HG03139 (cell line): Measurements from ENCODE around the gene PLEKHA8.

Experiments used
- ATAC-seq: cut with Tn5 transposase; IDR thresholded peaks from one replicate; pipeline ENCODE4 v1.9.1; 2021; ENCODE audit not compliant: unreplicated experiment

Gene PLEKHA8

GRCh38 chr7:30144657-30145306 lies 116.6 kb downstream of the PLEKHA8 start:
- no peak for ATAC-seq

GRCh38 chr7:30145426-30145970 lies 117.3 kb downstream of the PLEKHA8 start:
- no peak for ATAC-seq

GRCh38 chr7:30146127-30146612 lies 118.0 kb downstream of the PLEKHA8 start:
- no peak for ATAC-seq

GRCh38 chr7:30147223-30147622 lies 119.0 kb downstream of the PLEKHA8 start:
- ATAC-seq, result no peak

- no peak for ATAC-seq
These were observed 119.6 kb downstream of the PLEKHA8 start for GRCh38 chr7:30147785-30148184.

GRCh38 chr7:30148426-30148825 lies 120.2 kb downstream of the PLEKHA8 start:
- ATAC-seq, result no peak

- no peak for ATAC-seq
These were observed 120.8 kb downstream of the PLEKHA8 start for GRCh38 chr7:30148951-30149459.

GRCh38 chr7:30149640-30150272 lies 121.5 kb downstream of the PLEKHA8 start:
- ATAC-seq, result no peak

- ATAC-seq, result no peak
These were observed 122.5 kb downstream of the PLEKHA8 start for GRCh38 chr7:30150711-30151110.

GRCh38 chr7:30154111-30154587 lies 125.9 kb downstream of the PLEKHA8 start:
- no peak for ATAC-seq

GRCh38 chr7:30155481-30155880 lies 127.3 kb downstream of the PLEKHA8 start:
- no peak for ATAC-seq

- ATAC-seq, result no peak
These were observed 129.0 kb downstream of the PLEKHA8 start for GRCh38 chr7:30157204-30157603.

GRCh38 chr7:30159163-30159562 lies 131.0 kb downstream of the PLEKHA8 start:
- ATAC-seq, result no peak

GRCh38 chr7:30159698-30160143 lies 131.5 kb downstream of the PLEKHA8 start:
- ATAC-seq, result no peak

- ATAC-seq, result no peak
These were observed 132.1 kb downstream of the PLEKHA8 start for GRCh38 chr7:30160329-30160728.

GRCh38 chr7:30162133-30162532 lies 133.9 kb downstream of the PLEKHA8 start:
- ATAC-seq, result no peak

GRCh38 chr7:30162622-30163124 lies 134.5 kb downstream of the PLEKHA8 start:
- peak; percentile 35 for ATAC-seq

GRCh38 chr7:30163231-30163894 lies 135.2 kb downstream of the PLEKHA8 start:
- ATAC-seq, result peak; percentile 37

- no peak for ATAC-seq
These were observed 136.4 kb downstream of the PLEKHA8 start for GRCh38 chr7:30164567-30164966.

GRCh38 chr7:30165590-30165989 lies 137.4 kb downstream of the PLEKHA8 start:
- ATAC-seq, result no peak

- ATAC-seq, result no peak
These were observed 138.1 kb downstream of the PLEKHA8 start for GRCh38 chr7:30166155-30166840.
